KOPT-K1 (cell line): Measurements from ENCODE around the gene SF3B2.
A peak's percentile ranks its signal among the peaks of the same experiment; 100 is the strongest.

Source experiments
- H3K27ac ChIP-seq: fragments of 200-600 bp; sonication (generic); 2 replicates; pipeline ENCODE4 v1.5.1; 2016; ENCODE audit warnings: antibody characterized with exemption, mild to moderate bottlenecking, low read depth, low read length; ENCODE audit not compliant: poor library complexity, severe bottlenecking
- H3K36me3 ChIP-seq: fragments of 200-600 bp; sonication (generic); 2 replicates; pipeline ENCODE4 v1.5.1; 2017; ENCODE audit warnings: antibody characterized with exemption, mild to moderate bottlenecking, low read length, moderate library complexity; ENCODE audit not compliant: insufficient read depth
- H3K9me3 ChIP-seq: fragments of 200-600 bp; sonication (generic); 2 replicates; pipeline ENCODE4 v1.5.1; 2017; ENCODE audit warnings: antibody characterized with exemption, low read length, mild to moderate bottlenecking; ENCODE audit not compliant: insufficient read depth, poor library complexity, severe bottlenecking

SF3B2 gene

DNA sequence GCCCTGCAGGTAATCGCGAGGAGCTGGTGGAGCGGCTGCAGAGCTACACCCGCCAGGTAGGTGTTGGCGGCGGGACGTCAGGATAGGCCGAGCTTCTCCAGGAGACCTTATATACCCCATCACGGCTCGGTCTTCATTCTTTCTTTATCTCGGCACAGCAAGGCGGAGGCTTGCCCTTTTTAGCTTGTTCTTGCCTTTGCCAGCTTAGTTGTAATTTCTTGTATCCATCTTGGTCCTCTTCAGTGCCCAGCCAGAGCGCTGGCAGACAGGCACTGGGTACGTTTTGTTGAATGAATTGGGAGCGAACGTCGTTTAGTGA, 459 bp downstream of the SF3B2 start:
- H3K36me3 ChIP-seq, result peaks cover 44% of the 10 kb centered on the region
- H3K9me3 ChIP-seq, result no peaks in the 10 kb centered on the region
- H3K27ac ChIP-seq, result peak overlapping the region; percentile 86

DNA sequence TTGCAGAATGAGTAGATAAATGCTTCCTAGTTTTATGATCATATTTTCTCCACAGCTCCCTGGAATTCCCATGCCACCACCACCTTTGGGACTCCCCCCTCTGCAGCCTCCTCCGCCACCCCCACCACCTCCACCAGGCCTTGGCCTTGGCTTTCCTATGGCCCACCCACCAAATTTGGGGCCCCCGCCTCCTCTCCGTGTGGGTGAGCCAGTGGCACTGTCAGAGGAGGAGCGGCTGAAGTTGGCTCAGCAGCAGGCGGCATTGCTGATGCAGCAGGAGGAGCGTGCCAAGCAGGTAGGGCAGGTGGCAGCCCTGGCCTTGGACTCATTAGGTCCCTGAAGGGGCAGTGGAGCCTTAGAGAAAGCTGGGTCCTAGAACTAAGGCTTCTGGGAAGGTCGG, 2.9 kb downstream of the SF3B2 start:
- Histone ChIP-seq H3K9me3 (no peaks in the 10 kb centered on the region), H3K36me3 (peaks cover 68% of the 10 kb centered on the region), H3K27ac (no peak overlapping the region)

DNA sequence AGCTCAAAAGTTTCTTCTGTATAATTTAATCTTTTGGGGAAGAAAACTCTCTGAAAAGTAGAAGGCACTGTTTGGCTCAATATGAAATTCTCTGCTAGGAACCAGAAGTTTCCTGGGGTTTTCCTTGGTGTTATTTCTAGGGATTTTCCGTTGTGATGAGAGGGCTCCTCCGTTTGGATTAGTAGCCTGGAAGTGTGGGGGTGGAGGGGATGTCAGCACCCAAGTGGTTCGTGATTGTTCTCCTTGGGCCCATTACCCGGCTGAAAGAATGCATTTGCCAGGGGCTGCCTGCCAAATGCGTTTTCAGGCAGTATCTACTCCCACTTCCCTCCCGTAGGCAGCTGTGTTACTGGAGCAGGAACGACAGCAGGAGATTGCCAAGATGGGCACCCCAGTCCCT, 4.3 kb downstream of the SF3B2 start:
- Histone ChIP-seq H3K36me3 (peaks cover 83% of the 10 kb centered on the region), H3K27ac (no peak overlapping the region), H3K9me3 (no peaks in the 10 kb centered on the region)

DNA sequence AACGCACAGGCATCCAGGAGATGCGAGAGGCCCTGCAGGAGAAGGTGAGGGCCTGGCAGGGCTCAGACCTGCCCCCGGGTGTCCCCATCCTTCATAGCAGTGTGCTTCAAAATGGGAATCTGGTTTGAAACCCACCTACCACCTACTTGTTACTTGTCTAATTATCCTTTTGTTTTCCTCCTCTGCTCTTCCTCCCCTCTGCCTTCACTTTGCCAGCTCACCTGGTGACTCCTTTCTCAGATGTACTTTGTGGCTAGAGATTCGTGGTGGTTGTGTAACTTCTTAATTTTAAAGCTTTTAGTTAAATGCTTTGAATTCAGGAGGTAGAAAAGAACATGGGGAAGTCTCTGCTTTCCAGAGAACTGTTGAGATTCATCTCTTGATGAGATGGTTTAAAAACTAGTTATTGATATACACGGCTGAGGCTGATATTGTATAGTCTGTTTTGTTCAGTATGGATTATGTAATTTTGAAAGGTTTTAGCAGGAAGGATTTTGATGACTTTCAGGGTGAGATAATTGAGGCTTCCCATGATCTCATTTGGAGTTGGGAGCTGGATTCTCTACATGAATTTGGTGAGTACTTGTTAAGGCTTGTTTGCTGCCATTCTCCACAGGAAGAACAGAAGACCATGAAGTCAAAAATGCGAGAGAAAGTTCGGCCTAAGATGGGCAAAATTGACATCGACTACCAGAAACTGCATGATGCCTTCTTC, 8.0 kb downstream of the SF3B2 start:
- H3K27ac ChIP-seq, result no peak overlapping the region
- peaks cover 99% of the 10 kb centered on the region for H3K36me3 ChIP-seq

DNA sequence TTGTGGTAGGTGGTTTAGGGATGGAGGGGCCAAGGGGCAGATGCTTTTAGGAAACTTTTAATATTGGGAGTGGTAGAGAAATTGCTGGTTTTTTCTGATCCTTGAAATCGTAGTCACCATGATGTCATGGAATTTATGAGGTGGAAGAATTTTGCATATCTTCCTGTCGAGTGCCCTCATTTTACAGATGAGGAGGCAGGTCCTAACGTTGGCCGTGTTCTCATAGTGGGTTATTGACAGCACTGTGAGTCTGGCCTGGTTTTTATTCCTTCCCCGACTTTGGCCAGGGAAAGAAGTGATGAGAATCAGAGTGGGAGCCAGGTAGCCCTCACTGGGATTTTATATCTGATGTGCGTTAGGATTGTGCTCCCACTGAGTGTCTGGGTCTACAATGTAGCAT, 9.1 kb downstream of the SF3B2 start:
- Histone ChIP-seq H3K36me3 (peaks cover 99% of the 10 kb centered on the region), H3K9me3 (no peaks in the 10 kb centered on the region), H3K27ac (no peak overlapping the region)

More for the DNA sequence above, 8.0 kb downstream of the SF3B2 start:
- H3K9me3 ChIP-seq, result no peaks in the 10 kb centered on the region

GRCh38 chr11:66062408-66062807, 10.2 kb downstream of the SF3B2 start:
- Histone ChIP-seq H3K36me3 (peaks cover 99% of the 10 kb centered on the region), H3K9me3 (no peaks in the 10 kb centered on the region), H3K27ac (no peak overlapping the region)

GRCh38 chr11:66063900-66064299, 11.7 kb downstream of the SF3B2 start:
- H3K36me3 ChIP-seq, result peaks cover 99% of the 10 kb centered on the region
- no peaks in the 10 kb centered on the region for H3K9me3 ChIP-seq
- H3K27ac ChIP-seq, result no peak overlapping the region

DNA sequence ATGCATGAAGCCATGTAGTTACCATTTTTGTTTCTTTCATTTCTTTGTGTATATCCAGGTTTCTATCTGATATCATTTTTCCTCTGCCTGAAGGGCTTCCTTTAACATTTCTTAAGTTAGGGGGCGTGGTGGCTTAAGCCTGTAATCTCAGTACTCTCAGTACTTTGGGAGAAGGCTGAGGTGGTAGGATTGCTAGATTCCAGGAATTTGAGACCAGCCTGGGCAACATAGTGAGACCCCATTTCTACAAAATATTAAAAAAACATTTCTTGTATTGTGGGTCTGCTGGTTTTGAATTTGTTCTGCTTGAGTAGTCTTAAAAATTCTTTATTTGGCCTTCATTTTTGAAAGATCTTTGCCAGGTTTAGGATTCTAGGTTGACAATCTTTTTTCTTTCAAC, 12.4 kb downstream of the SF3B2 start:
- Histone ChIP-seq H3K9me3 (no peaks in the 10 kb centered on the region), H3K36me3 (peaks cover 99% of the 10 kb centered on the region), H3K27ac (no peak overlapping the region)

DNA sequence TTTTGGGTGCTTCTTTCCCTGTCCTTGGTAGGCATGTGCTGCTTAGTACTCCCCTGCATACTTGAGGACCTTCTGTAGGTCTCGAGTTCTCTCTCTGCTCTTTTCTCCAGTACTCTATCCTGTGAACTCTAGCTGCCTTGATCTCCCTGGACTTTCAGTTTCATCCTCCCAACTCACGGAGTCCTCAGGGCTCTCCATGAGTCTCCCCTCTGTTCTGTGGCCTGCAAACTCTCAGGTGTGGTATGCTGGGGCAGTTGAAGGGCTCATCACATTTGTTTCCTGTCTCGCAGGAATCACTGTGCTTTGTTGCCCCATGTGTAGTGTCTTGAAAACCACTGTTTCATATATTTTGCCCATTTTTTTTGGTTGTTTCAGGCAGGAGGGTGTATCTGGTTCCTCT, 14.6 kb downstream of the SF3B2 start:
- H3K27ac ChIP-seq, result no peak overlapping the region

DNA sequence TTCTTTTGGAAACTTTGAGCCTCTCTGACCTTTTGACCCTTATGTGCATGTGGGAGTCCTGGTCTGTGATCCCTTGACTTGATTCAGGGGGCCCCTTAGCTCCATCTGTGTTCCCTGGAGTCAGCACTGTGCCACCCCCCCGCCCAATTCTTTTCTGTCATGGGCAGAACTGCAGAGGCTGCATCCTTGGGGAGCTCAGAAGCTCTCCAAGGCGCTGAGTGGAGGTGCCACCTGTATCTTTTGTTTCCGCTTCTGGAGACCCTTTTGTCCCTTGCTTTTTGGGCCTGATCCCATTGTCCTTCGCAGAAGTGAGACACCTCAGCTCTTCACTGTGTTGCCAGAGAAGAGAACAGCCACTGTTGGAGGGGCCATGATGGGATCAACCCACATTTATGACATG, 15.5 kb downstream of the SF3B2 start:
- H3K36me3 ChIP-seq, result peaks cover 73% of the 10 kb centered on the region
- no peaks in the 10 kb centered on the region for H3K9me3 ChIP-seq
- no peak overlapping the region for H3K27ac ChIP-seq

More for the DNA sequence above, 14.6 kb downstream of the SF3B2 start:
- Histone ChIP-seq H3K9me3 (no peaks in the 10 kb centered on the region), H3K36me3 (peaks cover 78% of the 10 kb centered on the region)

DNA sequence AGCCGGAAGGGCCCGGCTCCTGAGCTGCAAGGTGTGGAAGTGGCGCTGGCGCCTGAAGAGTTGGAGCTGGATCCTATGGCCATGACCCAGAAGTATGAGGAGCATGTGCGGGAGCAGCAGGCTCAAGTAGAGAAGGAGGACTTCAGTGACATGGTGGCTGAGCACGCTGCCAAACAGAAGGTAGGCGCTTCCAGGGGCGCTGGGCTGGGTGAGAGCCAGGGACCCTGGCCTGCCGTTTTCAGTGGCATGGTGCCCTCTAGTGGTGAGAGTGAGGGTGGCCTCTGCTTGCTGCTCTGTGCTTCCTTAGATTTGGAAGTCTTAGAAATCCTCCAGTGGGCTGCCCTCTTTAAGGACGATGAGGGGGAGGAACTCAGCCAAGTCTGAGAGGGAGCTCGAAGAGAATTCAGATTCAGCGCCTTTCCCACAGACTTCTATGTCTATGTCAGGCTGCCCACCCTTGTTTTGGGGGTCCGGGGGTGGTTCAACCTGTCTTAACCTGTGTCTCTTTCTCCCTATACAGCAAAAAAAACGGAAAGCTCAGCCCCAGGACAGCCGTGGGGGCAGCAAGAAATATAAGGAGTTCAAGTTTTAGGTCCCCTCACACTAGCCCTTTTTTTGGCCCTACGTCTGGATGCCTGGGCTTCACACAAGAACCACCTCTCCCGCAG, 16.1 kb downstream of the SF3B2 start:
- Histone ChIP-seq H3K9me3 (no peaks in the 10 kb centered on the region), H3K27ac (no peak overlapping the region), H3K36me3 (peaks cover 73% of the 10 kb centered on the region)

GRCh38 chr11:66068923-66069714, 17.0 kb downstream of the SF3B2 start:
- Histone ChIP-seq H3K9me3 (no peaks in the 10 kb centered on the region), H3K27ac (peak overlapping the region; percentile 49), H3K36me3 (peaks cover 68% of the 10 kb centered on the region)

- peak within 1 kb of the TSS; percentile 49 for H3K27ac ChIP-seq
- H3K36me3 ChIP-seq, result peaks cover 65% of the 10 kb centered on the region
- H3K9me3 ChIP-seq, result no peaks in the 10 kb centered on the region
Measured at GRCh38 chr11:66069715-66070603, 17.8 kb downstream of the SF3B2 start, which contains the start of gene PACS1. PACS1 (plus strand) TSS chr11:66070272; CDS start chr11:66070487, 215 bp downstream.

DNA sequence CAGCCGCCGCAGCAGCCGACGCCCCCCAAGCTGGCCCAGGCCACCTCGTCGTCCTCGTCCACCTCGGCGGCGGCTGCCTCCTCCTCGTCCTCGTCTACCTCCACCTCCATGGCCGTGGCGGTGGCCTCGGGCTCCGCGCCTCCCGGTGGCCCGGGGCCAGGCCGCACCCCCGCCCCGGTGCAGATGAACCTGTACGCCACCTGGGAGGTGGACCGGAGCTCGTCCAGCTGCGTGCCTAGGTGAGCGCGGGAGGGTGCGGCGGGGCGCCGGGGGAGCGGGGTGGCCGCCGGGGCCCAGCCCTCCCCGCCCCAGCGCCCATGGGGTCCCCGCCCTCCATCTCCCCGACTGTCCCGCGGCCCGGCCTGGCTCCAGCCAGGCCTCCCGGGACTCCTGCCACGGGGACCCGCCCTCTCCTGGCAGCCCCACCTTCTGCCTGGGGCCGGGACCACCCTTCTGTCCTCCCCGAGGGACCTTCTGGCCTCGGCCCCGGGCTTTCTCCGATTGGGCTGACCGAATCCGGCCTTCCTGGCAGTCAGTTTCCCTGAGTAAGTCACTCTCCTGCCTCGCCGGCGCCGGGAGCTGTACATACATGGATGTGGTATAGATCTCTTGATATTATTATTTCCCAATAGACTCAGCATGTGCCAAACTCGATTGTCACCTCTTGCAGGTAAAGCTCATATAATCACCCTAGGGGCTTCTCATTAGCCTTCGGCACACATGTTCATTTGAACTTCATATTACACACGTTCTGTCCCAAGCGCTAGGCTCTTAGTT, 18.6 kb downstream of the SF3B2 start:
- Histone ChIP-seq H3K9me3 (no peaks in the 10 kb centered on the region), H3K27ac (peak overlapping the region; percentile 49), H3K36me3 (peaks cover 57% of the 10 kb centered on the region)
